Measurements from ENCODE around the gene CAMTA1.

DNA sequence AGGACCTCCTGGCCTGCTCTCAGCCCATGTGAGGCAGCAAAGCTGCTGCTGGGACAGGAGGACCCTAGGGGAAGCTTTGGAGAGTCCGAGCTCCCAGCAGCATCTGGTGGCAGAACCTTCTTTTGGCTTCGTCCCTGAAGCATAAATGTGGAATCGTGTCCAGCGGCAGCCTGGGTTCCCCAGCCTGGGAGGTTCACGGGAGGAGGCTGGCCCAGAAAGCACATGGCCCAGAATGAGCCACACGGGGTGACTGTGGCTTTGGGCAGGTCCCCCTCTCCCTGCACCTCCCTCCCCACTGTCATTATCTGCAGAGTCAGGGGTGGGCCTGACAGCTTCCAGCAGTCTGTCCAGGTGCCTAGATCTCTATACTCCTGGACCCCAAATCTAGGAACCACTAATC is 667.8 kb downstream of the CAMTA1 start:
- TF ChIP-seq, protein P1, sequence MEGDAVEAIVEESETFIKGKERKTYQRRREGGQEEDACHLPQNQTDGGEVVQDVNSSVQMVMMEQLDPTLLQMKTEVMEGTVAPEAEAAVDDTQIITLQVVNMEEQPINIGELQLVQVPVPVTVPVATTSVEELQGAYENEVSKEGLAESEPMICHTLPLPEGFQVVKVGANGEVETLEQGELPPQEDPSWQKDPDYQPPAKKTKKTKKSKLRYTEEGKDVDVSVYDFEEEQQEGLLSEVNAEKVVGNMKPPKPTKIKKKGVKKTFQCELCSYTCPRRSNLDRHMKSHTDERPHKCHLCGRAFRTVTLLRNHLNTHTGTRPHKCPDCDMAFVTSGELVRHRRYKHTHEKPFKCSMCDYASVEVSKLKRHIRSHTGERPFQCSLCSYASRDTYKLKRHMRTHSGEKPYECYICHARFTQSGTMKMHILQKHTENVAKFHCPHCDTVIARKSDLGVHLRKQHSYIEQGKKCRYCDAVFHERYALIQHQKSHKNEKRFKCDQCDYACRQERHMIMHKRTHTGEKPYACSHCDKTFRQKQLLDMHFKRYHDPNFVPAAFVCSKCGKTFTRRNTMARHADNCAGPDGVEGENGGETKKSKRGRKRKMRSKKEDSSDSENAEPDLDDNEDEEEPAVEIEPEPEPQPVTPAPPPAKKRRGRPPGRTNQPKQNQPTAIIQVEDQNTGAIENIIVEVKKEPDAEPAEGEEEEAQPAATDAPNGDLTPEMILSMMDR (IDR thresholded peaks at IDR 0.05; ENCODE audit: low read length): no peak
- TF ChIP-seq EZH2 (optimal IDR thresholded peaks at IDR 0.05; ENCODE audit: low read depth, low read length): no peak
